K562 (cell line): ENCODE measurements around the gene STAB1. TPM values are rescaled to one million over a fixed set of nuclear protein-coding genes. Genes with fewer than 3 reads are reported as not detected.

ENCODE experiments used
- ATAC-seq: fragments of 200-7000 bp; cut with Tn5 transposase; 3 replicates; pipeline ENCODE4 v1.9.1; 2020; ENCODE audit warnings: moderate library complexity
- Bru-seq: library from RNA; stranded (reverse); fragments of 400-500 nt; gene quantifications from one replicate; lab custom pipeline; 2021; lab: Mats Ljungman, UMichigan
- BruChase-seq, 2 experiments: library from RNA; stranded (reverse); fragments of 400-500 nt; gene quantifications; one replicate each; lab custom pipeline; 2021; lab: Mats Ljungman, UMichigan
- BruUV-seq: library from RNA; stranded (reverse); fragments of 400-500 nt; replicated peaks from 2 replicates; lab custom pipeline; 2021; lab: Mats Ljungman, UMichigan
- CTCF ChIA-PET: fragments of 300-600 bp; formaldehyde crosslinking; extraction: SDS; loops from one replicate; lab custom pipeline; 2021; ENCODE audit warnings: low intra/inter-chr PET ratio; lab: Yijun Ruan, JAX
- POLR2A ChIA-PET: fragments of 300-600, 350-650 bp; sonication (Branson Sonifier 250); formaldehyde crosslinking; extraction: SDS; loops from one replicate; lab custom pipeline; 2021; ENCODE audit warnings: antibody characterized with exemption, inconsistent platforms; lab: Yijun Ruan, JAX
- DNase-seq, 4 experiments: peaks; one replicate each; pipeline versions ENCODE4 v3.0.0 to v3.0.0-alpha.2; 2011 to 2018; ENCODE audit warnings: low spot score in 3 of 4, mixed read lengths in 3 of 4; ENCODE audit errors: extremely low read depth in 1 of 4
- FAIRE-seq: peaks from 2 replicates; lab custom pipeline; 2011; peaks lifted over from hg19 to GRCh38; lab: Jason Lieb, UNC
- H2AFZ ChIP-seq: 2 replicates; pipeline ENCODE4 v1.6.0; 2011; ENCODE audit warnings: low read depth, low read length, control low read depth, inconsistent platforms
- H3K27ac ChIP-seq: fragments of 200-600 bp; 3 replicates; pipeline ENCODE4 v1.8.0; 2011; ENCODE audit warnings: low read depth, mild to moderate bottlenecking, control low read depth, inconsistent platforms, low read length, moderate library complexity, mixed read lengths; ENCODE audit errors: extremely low read depth
- H3K27me3 ChIP-seq, 2 experiments: fragments of 300-600 bp in 1 of 2; 2 replicates in 1 of 2; 3 replicates in 1 of 2; pipeline versions ENCODE4 v1.6.0 to v1.8.0; 2011; ENCODE audit warnings: inconsistent platforms in 2 of 2, low read length in 2 of 2, mild to moderate bottlenecking in 1 of 2, mixed read lengths in 1 of 2, moderate library complexity in 1 of 2; ENCODE audit not compliant: control insufficient read depth in 2 of 2, insufficient read depth in 2 of 2
- H3K36me3 ChIP-seq: fragments of 300-600 bp; 3 replicates; pipeline ENCODE4 v1.8.0; 2011; ENCODE audit warnings: mild to moderate bottlenecking, low read length, inconsistent platforms; ENCODE audit not compliant: control insufficient read depth, insufficient read depth
- H3K4me1 ChIP-seq, 2 experiments: fragments of 200-600 bp in 1 of 2; replicated peaks in 1 of 2; 2 replicates in 1 of 2; 3 replicates in 1 of 2; pipeline versions ENCODE4 v1.5.1 to v1.8.0; 2011; ENCODE audit warnings: inconsistent platforms in 2 of 2, low read length in 2 of 2, mild to moderate bottlenecking in 1 of 2, mixed read lengths in 1 of 2, moderate library complexity in 1 of 2; ENCODE audit not compliant: control insufficient read depth in 2 of 2, insufficient read depth in 2 of 2
- H3K4me2 ChIP-seq: 2 replicates; pipeline ENCODE4 v1.6.1; 2011; ENCODE audit warnings: low read length, control low read depth, inconsistent platforms, mixed read lengths; ENCODE audit not compliant: insufficient read depth
- H3K4me3 ChIP-seq: fragments of 200-600 bp; sonication (generic), shearing (Covaris generic); 2 replicates; pipeline ENCODE4 v1.5.1; 2016; ENCODE audit warnings: control low read depth, inconsistent platforms
- H3K79me2 ChIP-seq: fragments of 200-600 bp; 3 replicates; pipeline ENCODE4 v1.8.0; 2011; ENCODE audit warnings: low read length, inconsistent platforms; ENCODE audit not compliant: control insufficient read depth, insufficient read depth
- H3K9ac ChIP-seq, 2 experiments: 2 replicates each; pipeline versions ENCODE4 v1.6.0 to v1.6.1; 2011; ENCODE audit warnings: low read depth in 2 of 2, low read length in 2 of 2, control low read depth in 1 of 2, inconsistent platforms in 1 of 2, mild to moderate bottlenecking in 1 of 2, mixed read lengths in 1 of 2; ENCODE audit not compliant: insufficient read depth in 1 of 2
- H3K9me1 ChIP-seq: one replicate; pipeline ENCODE4 v1.6.0; 2011; ENCODE audit warnings: inconsistent platforms, mild to moderate bottlenecking, low read length, moderate library complexity; ENCODE audit not compliant: control insufficient read depth, insufficient read depth
- H3K9me3 ChIP-seq: replicated peaks from 2 replicates; pipeline ENCODE4 v1.5.1; 2011; ENCODE audit warnings: low read depth, low read length, inconsistent platforms; ENCODE audit not compliant: control insufficient read depth, insufficient read depth
- H4K20me1 ChIP-seq: replicated peaks from 2 replicates; pipeline ENCODE4 v1.6.1; 2011; ENCODE audit warnings: low read length, inconsistent platforms, mixed read lengths; ENCODE audit not compliant: control insufficient read depth, insufficient read depth
- DIDO1 ChIP-seq: fragments of 450-650 bp; IDR thresholded peaks from 2 replicates; pipeline ENCODE4 v1.6.1; 2016; ENCODE audit warnings: low read depth, missing biosample characterization, missing genetic modification characterization
- FOS ChIP-seq: IDR thresholded peaks from 3 replicates; pipeline ENCODE4 v1.6.1; 2011; ENCODE audit not compliant: insufficient read length; ENCODE audit errors: extremely low read depth
- NFXL1 ChIP-seq: fragments of 450-650 bp; formaldehyde crosslinking; IDR thresholded peaks from 2 replicates; pipeline ENCODE4 v1.4.0; 2021; ENCODE audit warnings: mild to moderate bottlenecking
- RBM14 ChIP-seq: fragments of 200-400 bp; formaldehyde crosslinking; IDR thresholded peaks from 2 replicates; pipeline ENCODE4 v1.6.1; 2018; ENCODE audit warnings: low read depth, mild to moderate bottlenecking, low read length, moderate library complexity, borderline replicate concordance; ENCODE audit not compliant: insufficient read depth
- TEAD2 ChIP-seq: fragments of 450-650 bp; IDR thresholded peaks from 2 replicates; pipeline ENCODE4 v1.6.1; 2016; ENCODE audit warnings: missing genetic modification characterization, control low read depth, missing compliant biosample characterization
- ZNF785 ChIP-seq: fragments of 250-450 bp; sonication (Bioruptor Pico); IDR thresholded peaks from 2 replicates; pipeline ENCODE4 v1.4.0; 2020; ENCODE audit warnings: mild to moderate bottlenecking
- WGBS: fragments of 100-300 bp; shearing (Covaris generic); methylation state at CpG from one replicate; pipeline ENCODE4 v1.1.6; 2016; ENCODE audit warnings: low coverage, mixed read lengths; ENCODE audit not compliant: insufficient coverage; ENCODE audit errors: missing lambda C conversion rate; 5-methylcytosine and 5-hydroxymethylcytosine counted together
- in situ Hi-C: fragments of 300-500 bp; cut with MboI; formaldehyde crosslinking; loops from 4 replicates; pipeline ENCODE4 v1.15.0; 2018; ENCODE audit warnings: inconsistent platforms, mixed read lengths
- intact Hi-C: fragments of 100-400 bp; cut with micrococcal nuclease; formaldehyde crosslinking; loops from 2 replicates; pipeline ENCODE4 v1.14.2; 2022
- long read RNA-seq, 3 experiments: library from polyadenylated mRNA in 2 of 3; library from RNA in 1 of 3; unstranded in 2 of 3; stranded (forward) in 1 of 3; transcript quantifications; one replicate each; pipeline ENCODE4 v2.0.0, GENCODE V29; 2019 to 2022
- polyA minus RNA-seq, 3 experiments: library from RNA; depleted of rRNA, polyadenylated mRNA; stranded (reverse); fragments of >200 nt; gene quantifications; 2 replicates each; pipeline ENCODE4 v1.2.3, GENCODE V29; 2011
- polyA plus RNA-seq, 8 experiments: library from polyadenylated mRNA; depleted of rRNA in 4 of 8; stranded (reverse) in 5 of 8; unstranded in 3 of 8; fragments of >200 nt; fragmentation: Nextera tagmentation in 2 of 8; fragmentation: Illumina TruSeq in 1 of 8; extraction: Ambion mirVana in 2 of 8; extraction: Trizol in 1 of 8; gene quantifications; 2 replicates each; pipeline versions ENCODE4 v1.2.1 to v1.2.3, GENCODE V29; 2011 to 2014; ENCODE audit warnings: inconsistent platforms in 1 of 8, missing spikeins in 1 of 8
- total RNA-seq, 7 experiments: library from RNA; depleted of rRNA in 6 of 7; stranded (reverse); fragments of >200 nt in 6 of 7; fragmentation: Illumina TruSeq in 2 of 7; extraction: Trizol in 2 of 7; gene quantifications; 2 replicates each; pipeline versions ENCODE4 v1.2.1 to v1.2.3, GENCODE V29; 2011 to 2021; ENCODE audit warnings: low replicate concordance in 1 of 7
- TF ChIP-seq, protein P1 (sequence below): sonication (generic); formaldehyde crosslinking; IDR thresholded peaks from 2 replicates; pipeline ENCODE4 v1.8.1; 2023; ENCODE audit warnings: missing genetic modification reagents, mild to moderate bottlenecking, borderline replicate concordance

Gene STAB1, protein sequence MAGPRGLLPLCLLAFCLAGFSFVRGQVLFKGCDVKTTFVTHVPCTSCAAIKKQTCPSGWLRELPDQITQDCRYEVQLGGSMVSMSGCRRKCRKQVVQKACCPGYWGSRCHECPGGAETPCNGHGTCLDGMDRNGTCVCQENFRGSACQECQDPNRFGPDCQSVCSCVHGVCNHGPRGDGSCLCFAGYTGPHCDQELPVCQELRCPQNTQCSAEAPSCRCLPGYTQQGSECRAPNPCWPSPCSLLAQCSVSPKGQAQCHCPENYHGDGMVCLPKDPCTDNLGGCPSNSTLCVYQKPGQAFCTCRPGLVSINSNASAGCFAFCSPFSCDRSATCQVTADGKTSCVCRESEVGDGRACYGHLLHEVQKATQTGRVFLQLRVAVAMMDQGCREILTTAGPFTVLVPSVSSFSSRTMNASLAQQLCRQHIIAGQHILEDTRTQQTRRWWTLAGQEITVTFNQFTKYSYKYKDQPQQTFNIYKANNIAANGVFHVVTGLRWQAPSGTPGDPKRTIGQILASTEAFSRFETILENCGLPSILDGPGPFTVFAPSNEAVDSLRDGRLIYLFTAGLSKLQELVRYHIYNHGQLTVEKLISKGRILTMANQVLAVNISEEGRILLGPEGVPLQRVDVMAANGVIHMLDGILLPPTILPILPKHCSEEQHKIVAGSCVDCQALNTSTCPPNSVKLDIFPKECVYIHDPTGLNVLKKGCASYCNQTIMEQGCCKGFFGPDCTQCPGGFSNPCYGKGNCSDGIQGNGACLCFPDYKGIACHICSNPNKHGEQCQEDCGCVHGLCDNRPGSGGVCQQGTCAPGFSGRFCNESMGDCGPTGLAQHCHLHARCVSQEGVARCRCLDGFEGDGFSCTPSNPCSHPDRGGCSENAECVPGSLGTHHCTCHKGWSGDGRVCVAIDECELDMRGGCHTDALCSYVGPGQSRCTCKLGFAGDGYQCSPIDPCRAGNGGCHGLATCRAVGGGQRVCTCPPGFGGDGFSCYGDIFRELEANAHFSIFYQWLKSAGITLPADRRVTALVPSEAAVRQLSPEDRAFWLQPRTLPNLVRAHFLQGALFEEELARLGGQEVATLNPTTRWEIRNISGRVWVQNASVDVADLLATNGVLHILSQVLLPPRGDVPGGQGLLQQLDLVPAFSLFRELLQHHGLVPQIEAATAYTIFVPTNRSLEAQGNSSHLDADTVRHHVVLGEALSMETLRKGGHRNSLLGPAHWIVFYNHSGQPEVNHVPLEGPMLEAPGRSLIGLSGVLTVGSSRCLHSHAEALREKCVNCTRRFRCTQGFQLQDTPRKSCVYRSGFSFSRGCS (N-terminal part only)
- 6.3 and 21.2 TPM in 2 replicates for total RNA-seq (2011; cell fraction: chromatin; rRNA removed; ENCODE audit: low replicate concordance)
- total RNA-seq (2011; cell fraction: nucleolus; rRNA removed), result 16.3 and 17.0 TPM in 2 replicates
- 8.3 and 8.5 TPM in 2 replicates for total RNA-seq (2011; cell fraction: nucleoplasm; rRNA removed)
- total RNA-seq (2014; rRNA removed), result 1.6 and 3.4 TPM in 2 replicates
- 1.1 TPM in 2 replicates for total RNA-seq (2014; rRNA removed; fragmentation: Illumina TruSeq; extraction: Trizol)
- total RNA-seq (2015; rRNA removed; fragmentation: Illumina TruSeq; extraction: Trizol), result 0.75 and 1.2 TPM in 2 replicates
- 3.9 and 4.7 TPM in 2 replicates for total RNA-seq (2021)
- 1.8 and 4.4 TPM in 2 replicates for polyA plus RNA-seq (2011; rRNA removed)
- 2.6 and 3.1 TPM in 2 replicates for polyA plus RNA-seq (2011; cell fraction: cytosol; rRNA removed)
- 34.1 and 41.9 TPM in 2 replicates for polyA plus RNA-seq (2011; cell fraction: nucleus; rRNA removed)
- 1.6 and 2.7 TPM in 2 replicates for polyA plus RNA-seq (2012)
- 0.86 and 1.6 TPM in 2 replicates for polyA plus RNA-seq (2014; fragmentation: Illumina TruSeq; extraction: Trizol)
- under 1 TPM; 0.20 TPM for polyA plus RNA-seq (2014; fragmentation: Nextera tagmentation; extraction: Ambion mirVana)
- 1.8 and 3.4 TPM in 2 replicates for polyA plus RNA-seq (2014; rRNA removed)
- polyA minus RNA-seq (2011; rRNA and poly(A)+ RNA removed), result 1.6 and 2.3 TPM in 2 replicates
- 1.9 and 3.1 TPM in 2 replicates for polyA minus RNA-seq (2011; cell fraction: cytosol; rRNA and poly(A)+ RNA removed)
- 8.5 and 12.6 TPM in 2 replicates for polyA minus RNA-seq (2011; cell fraction: nucleus; rRNA and poly(A)+ RNA removed)
- Bru-seq, nascent RNA, result percentile 23 among the genes with signal in this experiment
- BruChase-seq, experiment 1, labeled RNA remaining after a 2-hour chase, result percentile 14 among the genes with signal in this experiment
- BruChase-seq, experiment 2, labeled RNA remaining after a 6-hour chase, result percentile 15 among the genes with signal in this experiment
- long read RNA-seq, experiment 1, partial matches to known transcripts, result 5 of 8 reads
- long read RNA-seq, experiment 1, other reads (novel, unspliced or antisense), result 3 of 8 reads
- long read RNA-seq, experiment 2, partial matches to known transcripts, result 1 of 2 reads
- long read RNA-seq, experiment 2, other reads (novel, unspliced or antisense), result 1 of 2 reads
- long read RNA-seq, experiment 3, result 0 reads

DNA sequence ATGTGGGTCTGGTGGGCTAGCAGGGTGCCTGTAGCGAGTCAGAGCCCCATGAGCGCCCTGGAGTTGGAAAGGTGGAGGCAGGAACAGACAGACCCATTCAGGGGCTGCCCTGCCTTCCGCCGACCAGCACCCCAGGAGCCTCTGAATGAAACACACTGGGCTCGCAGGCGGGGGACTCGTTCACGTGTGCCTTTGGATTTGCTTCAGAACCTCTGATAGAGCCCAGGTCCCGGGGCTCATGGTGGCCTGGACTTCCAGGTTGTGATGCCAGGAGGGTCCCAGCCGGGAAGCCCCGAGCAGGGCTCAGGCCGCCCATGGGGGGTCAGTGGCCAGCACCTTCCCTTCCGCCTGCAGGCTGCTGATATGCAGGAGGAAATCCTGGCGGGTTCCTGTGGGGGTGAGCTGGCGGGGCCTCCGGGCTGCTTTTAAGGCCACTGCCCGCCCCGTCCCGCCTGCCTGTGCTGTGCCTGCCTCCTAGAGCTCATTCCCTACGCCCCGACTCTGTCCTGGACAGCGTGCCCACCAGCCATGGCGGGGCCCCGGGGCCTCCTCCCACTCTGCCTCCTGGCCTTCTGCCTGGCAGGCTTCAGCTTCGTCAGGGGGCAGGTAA is at the start of gene STAB1:
TSS of gene STAB1 (plus strand) at position 453 of the 610 bp plus-strand sequence. CDS start at position 529, 76 bp downstream.
- Histone ChIP-seq H3K4me1 (peaks cover 5 to 39% of the 10 kb centered on the region in 2 experiments; a peak in 3 of 5 replicates), H3K4me2 (no peak within 1 kb of the TSS), H2AFZ (no peak within 1 kb of the TSS), H3K9ac (peak within 1 kb of the TSS in 1 of 2 experiments; percentile 26; a peak in 1 of 4 replicates), H3K79me2 (no peaks in the 10 kb centered on the region), H4K20me1 (no peaks in the 10 kb centered on the region; the same call in 1 of the 2 replicates), H3K9me3 (no peaks in the 10 kb centered on the region), H3K27me3 (no peaks in the 10 kb centered on the region), H3K4me3 (no peak within 1 kb of the TSS), H3K36me3 (peaks cover 26% of the 10 kb centered on the region; the same call in 2 of the 3 replicates), H3K9me1 (no peaks in the 10 kb centered on the region), H3K27ac (no peak within 1 kb of the TSS)
- CTCF ChIA-PET, result no interaction called here
- DNase-seq (peak in 1 of 4 experiments; percentile 26), ATAC-seq (peak; percentile 7; the same call in 1 of the 3 replicates), FAIRE-seq (no peak)
- WGBS, result 63% methylated on average over 20 of the region's 25 CpGs
- intact Hi-C loops (no loop called here), in situ Hi-C loops (no loop called here)
- POLR2A ChIA-PET, result interaction anchor here (1.0 kb wide), 1 partner anchor 48 kb away, joined by 4 read pairs; no protein-coding TSS in a partner anchor
- BruUV-seq, result no TSS peak
- TF ChIP-seq DIDO1 (tag), result no peak
- TF ChIP-seq, protein P1, sequence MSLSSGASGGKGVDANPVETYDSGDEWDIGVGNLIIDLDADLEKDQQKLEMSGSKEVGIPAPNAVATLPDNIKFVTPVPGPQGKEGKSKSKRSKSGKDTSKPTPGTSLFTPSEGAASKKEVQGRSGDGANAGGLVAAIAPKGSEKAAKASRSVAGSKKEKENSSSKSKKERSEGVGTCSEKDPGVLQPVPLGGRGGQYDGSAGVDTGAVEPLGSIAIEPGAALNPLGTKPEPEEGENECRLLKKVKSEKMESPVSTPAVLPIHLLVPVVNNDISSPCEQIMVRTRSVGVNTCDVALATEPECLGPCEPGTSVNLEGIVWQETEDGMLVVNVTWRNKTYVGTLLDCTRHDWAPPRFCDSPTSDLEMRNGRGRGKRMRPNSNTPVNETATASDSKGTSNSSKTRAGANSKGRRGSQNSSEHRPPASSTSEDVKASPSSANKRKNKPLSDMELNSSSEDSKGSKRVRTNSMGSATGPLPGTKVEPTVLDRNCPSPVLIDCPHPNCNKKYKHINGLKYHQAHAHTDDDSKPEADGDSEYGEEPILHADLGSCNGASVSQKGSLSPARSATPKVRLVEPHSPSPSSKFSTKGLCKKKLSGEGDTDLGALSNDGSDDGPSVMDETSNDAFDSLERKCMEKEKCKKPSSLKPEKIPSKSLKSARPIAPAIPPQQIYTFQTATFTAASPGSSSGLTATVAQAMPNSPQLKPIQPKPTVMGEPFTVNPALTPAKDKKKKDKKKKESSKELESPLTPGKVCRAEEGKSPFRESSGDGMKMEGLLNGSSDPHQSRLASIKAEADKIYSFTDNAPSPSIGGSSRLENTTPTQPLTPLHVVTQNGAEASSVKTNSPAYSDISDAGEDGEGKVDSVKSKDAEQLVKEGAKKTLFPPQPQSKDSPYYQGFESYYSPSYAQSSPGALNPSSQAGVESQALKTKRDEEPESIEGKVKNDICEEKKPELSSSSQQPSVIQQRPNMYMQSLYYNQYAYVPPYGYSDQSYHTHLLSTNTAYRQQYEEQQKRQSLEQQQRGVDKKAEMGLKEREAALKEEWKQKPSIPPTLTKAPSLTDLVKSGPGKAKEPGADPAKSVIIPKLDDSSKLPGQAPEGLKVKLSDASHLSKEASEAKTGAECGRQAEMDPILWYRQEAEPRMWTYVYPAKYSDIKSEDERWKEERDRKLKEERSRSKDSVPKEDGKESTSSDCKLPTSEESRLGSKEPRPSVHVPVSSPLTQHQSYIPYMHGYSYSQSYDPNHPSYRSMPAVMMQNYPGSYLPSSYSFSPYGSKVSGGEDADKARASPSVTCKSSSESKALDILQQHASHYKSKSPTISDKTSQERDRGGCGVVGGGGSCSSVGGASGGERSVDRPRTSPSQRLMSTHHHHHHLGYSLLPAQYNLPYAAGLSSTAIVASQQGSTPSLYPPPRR (CRISPR knock-in tag), result no peak
- no peak for TF ChIP-seq ZNF785 (CRISPR knock-in tag)
- no peak for TF ChIP-seq RBM14
- TF ChIP-seq FOS, result no peak
- TF ChIP-seq TEAD2 (tag), result no peak
- TF ChIP-seq NFXL1 (CRISPR knock-in tag), result no peak
